Stimulated activated CD4-positive, alpha-beta T cell treated with anti-CD3 and anti-CD28 coated beads, Interleukin-1b, Interleukin-23, amount 100 ng/mL, for 4 hours (primary cell): ENCODE data around the gene IL19.
"Not testable (repeated sequence)": the region's sequence is repeated elsewhere in the genome, so short reads cannot be mapped to it uniquely, and the experiment has no call there.

Experiments
- DNase-seq, 2 donors: peaks; one replicate each; pipeline ENCODE4 v3.0.0-alpha.2; 2020; ENCODE audit warnings: low read depth in 2 of 2

IL19 gene

DNA sequence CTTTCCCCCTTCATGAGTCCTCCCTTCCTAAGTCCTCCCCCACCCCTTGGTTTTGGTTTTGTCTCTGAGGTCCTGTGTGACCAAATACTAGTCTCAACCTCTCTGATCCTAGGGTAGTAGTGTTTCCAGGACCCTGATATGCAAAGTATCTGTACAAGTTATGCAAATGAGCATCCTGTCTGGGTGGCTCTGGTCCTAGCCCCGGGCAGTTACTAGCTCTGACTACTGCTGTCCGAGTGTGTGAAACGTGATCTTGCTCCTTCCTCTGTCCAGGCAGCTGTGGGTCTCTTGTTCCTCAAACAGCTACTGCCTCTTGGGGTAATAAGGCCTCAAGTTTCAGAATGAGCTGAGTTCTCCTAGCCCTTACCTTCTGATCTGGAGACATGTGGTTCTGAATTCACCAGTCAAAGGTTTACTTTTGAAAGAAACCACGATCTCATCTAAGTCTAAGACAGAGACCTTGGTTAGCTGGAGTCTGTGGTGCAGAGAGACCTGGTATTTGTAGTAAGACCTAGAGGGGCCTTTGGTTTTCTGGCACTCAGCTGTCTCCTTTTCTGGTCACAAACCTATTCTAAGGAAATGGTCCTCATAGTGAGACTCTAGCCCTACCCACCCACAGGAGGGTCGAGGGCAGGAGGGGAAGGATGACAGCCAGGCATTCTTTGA, 31.0 kb upstream of the IL19 start:
- DNase-seq: no peak

- DNase-seq: no peak
Measured at GRCh38 chr1:206741142-206741701, 29.4 kb upstream of the IL19 start.

- DNase-seq: no peak
Measured at GRCh38 chr1:206742719-206743383, 27.7 kb upstream of the IL19 start.

DNA sequence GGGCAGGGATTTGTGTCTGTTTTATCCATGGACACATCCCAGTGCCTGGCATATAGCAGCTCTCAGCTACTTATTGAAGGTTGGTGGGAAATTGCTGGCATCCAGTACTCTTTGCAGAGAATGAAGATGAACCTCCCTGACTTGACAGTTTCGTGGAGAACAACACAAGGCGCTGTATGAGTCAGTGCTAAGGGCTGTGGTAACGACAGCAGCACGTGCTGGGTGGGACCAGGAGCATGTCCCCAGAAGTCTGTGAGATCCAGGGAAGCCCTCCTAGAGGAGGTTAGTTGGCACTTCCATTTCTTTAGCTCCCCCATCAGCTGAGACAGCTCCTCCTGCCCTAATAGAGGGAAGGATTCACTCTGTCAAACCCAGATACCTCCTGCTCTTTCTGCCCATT, 25.9 kb upstream of the IL19 start:
- DNase-seq: no peak

- DNase-seq: no peak
Measured at GRCh38 chr1:206745301-206745700, 25.3 kb upstream of the IL19 start.

- no peak for DNase-seq
Measured at GRCh38 chr1:206748348-206749030, 22.1 kb upstream of the IL19 start.

DNA sequence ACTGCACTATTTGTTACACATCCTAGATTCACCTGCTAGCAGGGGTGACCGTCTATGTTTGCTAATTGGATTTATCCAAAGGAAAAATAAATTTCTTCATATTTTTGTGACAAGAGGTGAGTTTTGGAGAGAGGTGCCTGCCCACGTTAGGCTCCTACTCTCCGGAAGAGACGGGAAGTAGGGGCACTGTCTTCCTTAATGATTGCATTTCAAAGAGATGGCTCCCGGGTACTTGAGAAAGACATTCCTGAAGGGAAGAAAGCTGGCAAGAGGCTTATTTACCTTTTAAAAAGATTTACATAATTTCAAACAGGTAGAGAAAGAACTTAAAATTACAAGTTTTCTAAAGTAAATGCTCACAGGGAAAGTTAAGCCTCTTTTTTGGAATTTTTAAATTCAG, 18.7 kb upstream of the IL19 start:
- no peak for DNase-seq

GRCh38 chr1:206752481-206752880, 18.1 kb upstream of the IL19 start:
- no peak for DNase-seq

GRCh38 chr1:206753141-206753540, 17.4 kb upstream of the IL19 start:
- no peak for DNase-seq

GRCh38 chr1:206754011-206754410, 16.6 kb upstream of the IL19 start:
- DNase-seq: no peak

- no peak for DNase-seq
Measured at GRCh38 chr1:206757524-206758266, 12.9 kb upstream of the IL19 start.

GRCh38 chr1:206760590-206760989, 10.0 kb upstream of the IL19 start:
- no peak for DNase-seq

DNA sequence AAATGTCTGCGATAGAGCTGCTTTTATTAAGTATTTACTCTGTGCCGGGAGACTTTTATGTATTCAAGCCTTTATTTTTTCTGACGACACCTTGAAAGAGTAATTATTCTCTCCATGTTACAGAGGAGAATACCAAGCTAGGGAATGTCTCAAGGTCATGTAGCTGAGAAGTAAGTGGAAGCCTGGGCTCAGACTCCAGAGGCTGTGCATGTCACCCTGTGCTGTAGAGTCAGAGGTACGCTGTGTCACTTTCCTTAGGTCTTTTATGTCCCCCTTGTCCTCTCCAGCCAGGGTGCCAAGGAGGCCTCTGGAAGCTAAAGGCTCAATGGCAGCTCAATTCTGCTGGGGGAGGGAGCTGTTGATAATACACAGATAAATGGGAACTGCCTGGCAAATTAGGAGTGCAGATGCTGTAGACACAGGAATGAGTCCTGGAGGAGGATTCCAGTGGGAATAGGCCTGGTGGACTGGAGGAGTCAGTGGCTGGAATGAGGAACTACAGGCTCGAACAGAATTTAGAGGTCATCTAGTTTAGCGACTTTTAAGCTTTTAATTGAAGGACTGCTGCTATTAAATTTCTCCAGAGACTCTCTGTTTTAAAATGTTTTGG, 9.3 kb upstream of the IL19 start:
- DNase-seq: no peak

- DNase-seq: not testable (repeated sequence)
Measured at GRCh38 chr1:206762741-206763364, 7.7 kb upstream of the IL19 start.

GRCh38 chr1:206765771-206766170, 4.8 kb upstream of the IL19 start:
- DNase-seq: not testable (repeated sequence)

DNA sequence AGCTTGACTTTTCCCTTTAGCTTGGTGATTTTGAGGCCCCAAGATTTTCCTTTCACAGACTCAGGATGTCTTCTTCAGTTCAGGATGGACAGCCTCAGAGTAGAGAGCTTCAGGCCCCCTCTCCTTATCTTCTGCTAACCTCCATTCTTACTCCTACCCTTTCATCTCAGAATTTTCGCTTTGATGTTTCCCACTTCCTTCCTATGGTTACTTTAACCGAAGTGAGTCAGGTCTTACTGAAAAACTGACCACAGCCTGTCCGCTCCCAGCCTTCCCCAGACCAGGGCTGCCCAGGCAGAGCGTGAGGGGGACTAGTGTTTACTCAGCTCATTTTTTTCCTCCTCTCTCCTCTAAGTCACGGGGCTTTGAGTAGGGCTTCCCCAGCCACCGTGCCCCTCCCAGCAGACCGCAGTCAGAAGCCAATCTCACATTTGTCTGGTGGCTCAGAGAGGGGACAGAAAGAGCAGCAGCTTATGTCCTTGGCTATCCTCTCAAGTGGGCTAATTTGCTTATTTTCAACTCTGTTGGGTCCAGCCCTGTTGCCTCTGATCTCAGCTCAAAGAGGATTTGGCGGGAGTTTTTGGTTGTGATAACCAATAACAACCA, 4.2 kb upstream of the IL19 start:
- DNase-seq: peak; percentile 44 to 53

DNA sequence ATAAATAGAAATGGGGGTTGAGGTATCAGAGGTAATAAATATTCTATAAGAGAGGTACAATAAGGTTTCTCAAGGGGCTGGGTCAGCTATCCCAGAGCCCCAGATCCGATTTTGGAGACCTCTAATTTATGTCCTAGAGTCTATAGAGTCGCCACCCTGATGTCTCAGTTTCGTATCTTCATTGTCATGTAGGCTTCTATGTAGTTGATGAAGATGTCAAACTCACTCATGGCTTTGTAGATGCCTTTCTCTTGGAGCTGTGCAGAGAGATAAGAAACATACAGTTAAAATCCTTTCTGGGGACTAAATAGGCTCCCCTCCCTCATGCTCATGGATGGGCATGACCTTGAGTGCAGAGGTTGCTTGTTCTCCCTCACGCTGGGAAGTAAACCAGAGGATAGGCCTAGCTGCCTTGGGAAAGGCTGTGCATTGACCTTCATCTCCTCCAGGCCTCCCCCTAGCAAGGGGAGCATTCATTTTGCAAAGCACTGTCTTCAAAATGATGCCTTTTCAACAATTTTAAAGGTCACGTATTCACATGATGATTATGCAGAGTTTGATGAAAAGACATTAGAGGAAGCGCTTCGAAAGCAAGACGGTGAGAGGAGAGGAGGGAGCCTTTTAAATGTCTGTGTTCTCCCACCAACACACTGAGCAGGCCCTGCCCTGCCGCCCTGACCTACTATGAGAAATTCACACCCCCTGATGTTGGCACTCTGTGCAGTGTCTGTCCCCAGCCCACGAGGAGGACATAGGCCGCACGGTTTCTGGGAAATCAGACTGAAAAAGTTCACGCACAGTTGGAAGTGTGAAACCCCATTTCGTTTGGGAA, 1.9 kb upstream of the IL19 start:
- DNase-seq: no peak

DNA sequence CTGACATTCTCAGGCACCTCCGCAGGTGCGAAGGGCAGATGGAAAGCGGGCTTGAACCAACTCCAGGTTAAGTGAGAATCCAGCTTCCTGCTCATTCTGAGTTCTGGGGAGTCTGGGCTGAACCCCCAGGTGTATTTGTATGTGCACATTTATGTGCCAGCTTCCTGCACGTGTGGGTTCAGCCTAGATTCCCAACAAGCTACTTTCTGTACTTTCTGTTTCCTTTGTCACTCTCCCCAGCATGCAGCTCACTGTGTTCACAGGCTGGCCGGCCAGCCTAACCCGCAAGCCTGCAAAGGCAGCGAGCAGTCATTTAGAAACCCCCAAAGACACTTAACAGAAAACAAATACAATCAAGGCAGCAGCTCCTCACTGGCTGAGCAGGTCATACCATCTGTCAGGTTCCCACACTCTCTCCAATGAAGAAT, 1.3 kb upstream of the IL19 start:
- no peak for DNase-seq

DNA sequence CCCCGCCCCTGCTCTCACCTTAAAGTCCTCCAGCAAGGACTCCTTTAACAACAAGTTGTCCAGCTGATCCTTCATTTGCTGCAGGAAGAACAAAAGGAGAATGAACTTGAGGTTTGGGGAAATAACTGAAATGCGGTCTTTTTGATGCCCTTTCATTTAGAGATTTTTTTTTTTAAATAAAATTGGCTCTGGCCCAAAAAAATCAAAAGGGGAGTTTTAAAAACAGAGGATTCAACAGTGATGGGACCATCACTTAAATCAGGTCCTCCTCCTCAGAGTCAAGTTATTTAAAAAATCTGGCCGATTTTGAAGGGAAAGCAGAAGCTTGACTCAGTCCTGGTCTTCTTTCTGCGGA, 742 bp downstream of the IL19 start:
- DNase-seq: no peak
